ENCODE measurements around the gene CARMIL3. TPM values are rescaled to one million over a fixed set of nuclear protein-coding genes. Genes with fewer than 3 reads are reported as not detected.

CARMIL3 gene
- total RNA-seq, 1 experiment from 2014 or later: not detected

DNA sequence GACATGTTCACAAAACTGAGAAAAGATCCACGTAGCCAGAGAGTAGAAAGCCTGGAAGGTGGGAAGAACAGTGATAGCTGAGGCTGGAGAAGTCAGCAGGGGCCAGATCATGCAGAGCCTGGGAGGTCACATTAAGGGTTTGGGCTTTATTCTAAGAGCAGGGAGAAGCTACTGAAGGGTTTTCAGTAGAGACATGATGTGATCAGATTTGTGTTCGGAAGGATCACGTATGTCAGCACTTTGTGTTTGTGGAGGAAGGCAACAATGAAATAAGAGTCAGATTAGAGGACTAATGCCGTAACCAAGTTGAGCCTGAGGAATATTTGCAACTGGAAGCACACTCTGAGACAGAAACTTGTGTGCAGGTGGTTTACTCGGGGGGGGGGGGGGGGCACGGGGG is 38.1 kb downstream of the CARMIL3 start:
- Mint-ChIP-seq H3K4me1 (ENCODE audit: insufficient read depth, unreplicated experiment) (peaks cover 11% of the 10 kb centered on the region), H3K36me3 (ENCODE audit: insufficient read depth, unreplicated experiment) (peaks cover 11% of the 10 kb centered on the region), H3K27ac (ENCODE audit: low read depth, unreplicated experiment) (no peak overlapping the region), H3K9me3 (ENCODE audit: unreplicated experiment) (no peaks in the 10 kb centered on the region), H3K27me3 (ENCODE audit: insufficient read depth, unreplicated experiment) (no peaks in the 10 kb centered on the region), H3K4me3 (ENCODE audit: unreplicated experiment) (no peak overlapping the region)
- ChIA-PET CTCF (interaction anchor here (0.6 to 11.2 kb wide), 32 partner anchors 9 to 615 kb away, joined by 3 to 272 read pairs (median 4); partner anchors contain the start of genes DCAF11, DHRS4L2, IPO4 and IRF9), POLR2A (interaction anchor here (2.2 to 6.4 kb wide), 2 partner anchors 18 to 58 kb away, joined by 7 to 90 read pairs; partner anchors contain the start of gene RNF31)
- no TSS peak for BruUV-seq (replicated peaks)
- intact Hi-C loops (cut with micrococcal nuclease): loop anchor here (1.0 to 5.0 kb wide), 4 partner anchors 32 to 523 kb away; partner anchors contain the start of genes AP1G2 and IRF9
- TF ChIP-seq, protein P1, sequence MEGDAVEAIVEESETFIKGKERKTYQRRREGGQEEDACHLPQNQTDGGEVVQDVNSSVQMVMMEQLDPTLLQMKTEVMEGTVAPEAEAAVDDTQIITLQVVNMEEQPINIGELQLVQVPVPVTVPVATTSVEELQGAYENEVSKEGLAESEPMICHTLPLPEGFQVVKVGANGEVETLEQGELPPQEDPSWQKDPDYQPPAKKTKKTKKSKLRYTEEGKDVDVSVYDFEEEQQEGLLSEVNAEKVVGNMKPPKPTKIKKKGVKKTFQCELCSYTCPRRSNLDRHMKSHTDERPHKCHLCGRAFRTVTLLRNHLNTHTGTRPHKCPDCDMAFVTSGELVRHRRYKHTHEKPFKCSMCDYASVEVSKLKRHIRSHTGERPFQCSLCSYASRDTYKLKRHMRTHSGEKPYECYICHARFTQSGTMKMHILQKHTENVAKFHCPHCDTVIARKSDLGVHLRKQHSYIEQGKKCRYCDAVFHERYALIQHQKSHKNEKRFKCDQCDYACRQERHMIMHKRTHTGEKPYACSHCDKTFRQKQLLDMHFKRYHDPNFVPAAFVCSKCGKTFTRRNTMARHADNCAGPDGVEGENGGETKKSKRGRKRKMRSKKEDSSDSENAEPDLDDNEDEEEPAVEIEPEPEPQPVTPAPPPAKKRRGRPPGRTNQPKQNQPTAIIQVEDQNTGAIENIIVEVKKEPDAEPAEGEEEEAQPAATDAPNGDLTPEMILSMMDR (IDR thresholded peaks at IDR 0.05; ENCODE audit: unreplicated experiment): no peak
- no peak for DNase-seq (ENCODE audit: unreplicated experiment)

GRCh38 chr14:24092110-24092504 is 40.3 kb downstream of the CARMIL3 start:
- Mint-ChIP-seq H3K4me1 (ENCODE audit: insufficient read depth, unreplicated experiment) (peaks cover 19% of the 10 kb centered on the region), H3K36me3 (ENCODE audit: insufficient read depth, unreplicated experiment) (peaks cover 16% of the 10 kb centered on the region), H3K4me3 (ENCODE audit: unreplicated experiment) (no peak overlapping the region), H3K27ac (ENCODE audit: low read depth, unreplicated experiment) (no peak overlapping the region), H3K27me3 (ENCODE audit: insufficient read depth, unreplicated experiment) (no peaks in the 10 kb centered on the region), H3K9me3 (ENCODE audit: unreplicated experiment) (no peaks in the 10 kb centered on the region)
- TF ChIP-seq, protein P1 (IDR thresholded peaks at IDR 0.05; ENCODE audit: unreplicated experiment): no peak
- BruUV-seq (replicated peaks): no TSS peak
- ChIA-PET CTCF (interaction anchor here (0.7 to 11.2 kb wide), 13 partner anchors 11 to 460 kb away, joined by 3 to 272 read pairs (median 6); partner anchors contain the start of genes DCAF11 and DHRS4L2), POLR2A (interaction anchor here (0.6 to 6.4 kb wide), 8 partner anchors 16 to 593 kb away, joined by 3 to 90 read pairs (median 4); partner anchors contain the start of genes DCAF11, LTB4R2, NRL and RNF31)
- no peak for DNase-seq (ENCODE audit: unreplicated experiment)
- intact Hi-C loops (cut with micrococcal nuclease): loop anchor here (5.0 kb wide), 2 partner anchors 70 to 525 kb away; partner anchors contain the start of genes AP1G2 and IRF9

- no peak for DNase-seq (ENCODE audit: unreplicated experiment)
- BruUV-seq (replicated peaks): no TSS peak
- Mint-ChIP-seq H3K4me3 (ENCODE audit: unreplicated experiment) (no peak overlapping the region), H3K4me1 (ENCODE audit: insufficient read depth, unreplicated experiment) (peaks cover 19% of the 10 kb centered on the region), H3K9me3 (ENCODE audit: unreplicated experiment) (no peaks in the 10 kb centered on the region), H3K27me3 (ENCODE audit: insufficient read depth, unreplicated experiment) (no peaks in the 10 kb centered on the region), H3K27ac (ENCODE audit: low read depth, unreplicated experiment) (peak overlapping the region; percentile 59), H3K36me3 (ENCODE audit: insufficient read depth, unreplicated experiment) (peaks cover 14% of the 10 kb centered on the region)
- intact Hi-C loops (cut with micrococcal nuclease): loop anchor here (5.0 kb wide), 2 partner anchors 70 to 525 kb away; partner anchors contain the start of genes AP1G2 and IRF9
- TF ChIP-seq, protein P1 (IDR thresholded peaks at IDR 0.05; ENCODE audit: unreplicated experiment): no peak
- CTCF ChIA-PET: interaction anchor here (0.6 to 11.2 kb wide), 17 partner anchors 8 to 953 kb away, joined by 3 to 272 read pairs (median 4); partner anchors contain the start of genes DCAF11 and DHRS4L2
- POLR2A ChIA-PET: interaction anchor here (0.6 to 6.4 kb wide), 9 partner anchors 15 to 592 kb away, joined by 3 to 90 read pairs (median 4); partner anchors contain the start of genes DCAF11, EMC9, LTB4R2 and NRL
These were observed 40.8 kb downstream of the CARMIL3 start for GRCh38 chr14:24092505-24093206.
